GM12878 (cell line): ENCODE data around the gene OTUD5. TPM values are rescaled to one million over a fixed set of nuclear protein-coding genes. Genes with fewer than 3 reads are reported as not detected.

Experiments used
- ATAC-seq: fragments of 200-7000 bp; cut with Tn5 transposase; 3 replicates; pipeline ENCODE4 v1.9.1; 2020; ENCODE audit warnings: mild to moderate bottlenecking, moderate library complexity
- BruUV-seq: library from RNA; stranded (reverse); fragments of 400-500 nt; replicated peaks from 2 replicates; lab custom pipeline; 2021; lab: Mats Ljungman, UMichigan
- CTCF ChIA-PET: fragments of 300-600 bp; sonication (Branson Sonifier 250); formaldehyde crosslinking; extraction: SDS; loops from one replicate; lab custom pipeline; 2021; ENCODE audit warnings: inconsistent platforms; lab: Yijun Ruan, JAX
- POLR2A ChIA-PET: fragments of 350-600 bp; formaldehyde crosslinking; extraction: SDS; loops from one replicate; lab custom pipeline; 2021; ENCODE audit warnings: inconsistent platforms; lab: Charles Lee
- RAD21 ChIA-PET: fragments of 300-600 bp; sonication (Branson Sonifier 250); formaldehyde crosslinking; loops from one replicate; lab custom pipeline; 2023; ENCODE audit warnings: antibody characterized with exemption; ENCODE audit not compliant: unreplicated experiment; lab: Charles Lee
- SMC1A ChIA-PET: fragments of 300-600 bp; sonication (Branson Sonifier 250); formaldehyde crosslinking; loops from one replicate; lab custom pipeline; 2023; ENCODE audit not compliant: unreplicated experiment, uncharacterized antibody; lab: Charles Lee
- DNase-seq: peaks from one replicate; pipeline ENCODE4 v3.0.0-alpha.2; 2011; ENCODE audit warnings: low read depth, low spot score
- FAIRE-seq: peaks from 3 replicates; lab custom pipeline; 2011; peaks lifted over from hg19 to GRCh38; lab: Jason Lieb, UNC
- H2AFZ ChIP-seq: 2 replicates; pipeline ENCODE4 v1.6.0; 2011; ENCODE audit warnings: low read depth, low read length, control low read depth; ENCODE audit not compliant: control insufficient read depth
- H3K27ac ChIP-seq: 2 replicates; pipeline ENCODE4 v1.5.1; 2011; ENCODE audit warnings: control low read depth; ENCODE audit not compliant: control insufficient read depth, insufficient read depth
- H3K27me3 ChIP-seq, 2 experiments: replicated peaks in 1 of 2; 2 replicates each; pipeline versions ENCODE4 v1.6.0 to v1.6.1; 2011; ENCODE audit warnings: low read length in 1 of 2; ENCODE audit not compliant: control insufficient read depth in 2 of 2, insufficient read depth in 2 of 2
- H3K36me3 ChIP-seq, 2 experiments: 2 replicates each; pipeline ENCODE4 v1.5.1; 2011; ENCODE audit warnings: low read length in 1 of 2; ENCODE audit not compliant: control insufficient read depth in 2 of 2, insufficient read depth in 2 of 2
- H3K4me1 ChIP-seq: 2 replicates; pipeline ENCODE4 v1.6.1; 2011; ENCODE audit warnings: mild to moderate bottlenecking, low read length, moderate library complexity, mixed read lengths; ENCODE audit not compliant: control insufficient read depth, insufficient read depth
- H3K4me2 ChIP-seq: 2 replicates; pipeline ENCODE4 v1.6.0; 2011; ENCODE audit warnings: control low read depth; ENCODE audit not compliant: control insufficient read depth, insufficient read depth
- H3K4me3 ChIP-seq: fragments of 200-600 bp; sonication (generic); 2 replicates; pipeline ENCODE4 v1.5.1; 2016
- H3K79me2 ChIP-seq: 2 replicates; pipeline ENCODE4 v1.6.0; 2011; ENCODE audit warnings: low read length; ENCODE audit not compliant: control insufficient read depth, insufficient read depth
- H3K9ac ChIP-seq: 2 replicates; pipeline ENCODE4 v1.8.0; 2011; ENCODE audit warnings: low read length, control low read depth, mixed read lengths; ENCODE audit not compliant: control insufficient read depth, insufficient read depth
- H3K9me3 ChIP-seq: replicated peaks from 3 replicates; pipeline ENCODE4 v1.5.1; 2011; ENCODE audit warnings: mild to moderate bottlenecking, low read length; ENCODE audit not compliant: control insufficient read depth, insufficient read depth
- H4K20me1 ChIP-seq: 2 replicates; pipeline ENCODE4 v1.6.0; 2011; ENCODE audit not compliant: control insufficient read depth, insufficient read depth
- BCL11A ChIP-seq: IDR thresholded peaks from 2 replicates; pipeline ENCODE4 v1.6.1; 2011; ENCODE audit warnings: low read depth, low read length
- CEBPB ChIP-seq, 2 experiments: fragments of 150-350 bp in 1 of 2; IDR thresholded peaks; 2 replicates each; pipeline ENCODE4 v1.6.1; 2012 to 2014; ENCODE audit warnings: low read depth in 2 of 2, low read length in 2 of 2, borderline replicate concordance in 1 of 2, inconsistent platforms in 1 of 2
- CHD1 ChIP-seq: IDR thresholded peaks from 2 replicates; pipeline ENCODE4 v1.6.1; 2012; ENCODE audit warnings: low read depth, low read length, improper control_type of control experiment
- CTCF ChIP-seq, 3 experiments: IDR thresholded peaks in 2 of 3; conservative IDR thresholded peaks in 1 of 3; 2 replicates each; pipeline ENCODE4 v1.5.1; 2011; ENCODE audit warnings: low read depth in 3 of 3, low read length in 3 of 3, mild to moderate bottlenecking in 3 of 3, control low read depth in 2 of 3, moderate library complexity in 2 of 3, inconsistent platforms in 1 of 3, mixed read lengths in 1 of 3; ENCODE audit not compliant: control insufficient read depth in 2 of 3, insufficient read depth in 1 of 3; ENCODE audit errors: extremely low read depth in 1 of 3
- E2F4 ChIP-seq: IDR thresholded peaks from 2 replicates; pipeline ENCODE4 v1.6.1; 2012; ENCODE audit warnings: low read depth, low read length, improper control_type of control experiment
- EED ChIP-seq: sonication (generic); IDR thresholded peaks from 2 replicates; pipeline ENCODE4 v1.6.1; 2016; ENCODE audit warnings: antibody characterized with exemption, low read depth
- ETV6 ChIP-seq, 2 experiments: fragments of 450-650 bp in 1 of 2; IDR thresholded peaks in 1 of 2; conservative IDR thresholded peaks in 1 of 2; 2 replicates each; pipeline ENCODE4 v1.6.1; 2014; ENCODE audit warnings: antibody characterized with exemption in 1 of 2, borderline replicate concordance in 1 of 2, low read depth in 1 of 2, mild to moderate bottlenecking in 1 of 2, moderate library complexity in 1 of 2
- FOS ChIP-seq: IDR thresholded peaks from 3 replicates; pipeline ENCODE4 v1.6.1; 2011; ENCODE audit warnings: borderline replicate concordance; ENCODE audit not compliant: insufficient read length; ENCODE audit errors: extremely low read depth
- GABPA ChIP-seq: IDR thresholded peaks from 2 replicates; pipeline ENCODE4 v1.6.1; 2014; ENCODE audit warnings: antibody characterized with exemption, low read depth, mild to moderate bottlenecking, inconsistent platforms
- HDAC6 ChIP-seq: fragments of 200-600 bp; sonication (generic); IDR thresholded peaks from one replicate; pipeline ENCODE4 v1.8.0; 2017; ENCODE audit warnings: antibody characterized with exemption; ENCODE audit not compliant: unreplicated experiment
- IKZF1 ChIP-seq: fragments of 450-650 bp; conservative IDR thresholded peaks from 2 replicates; pipeline ENCODE4 v1.6.1; 2017; ENCODE audit warnings: antibody characterized with exemption, mild to moderate bottlenecking
- JUNB ChIP-seq: IDR thresholded peaks from 2 replicates; pipeline ENCODE4 v1.6.1; 2016; ENCODE audit warnings: antibody characterized with exemption, mild to moderate bottlenecking
- KAT2A ChIP-seq: conservative IDR thresholded peaks from 2 replicates; pipeline ENCODE4 v1.6.1; 2011; ENCODE audit warnings: low read depth, low read length; ENCODE audit not compliant: control insufficient read depth
- MEF2A ChIP-seq: IDR thresholded peaks from 2 replicates; pipeline ENCODE4 v1.6.1; 2011; ENCODE audit warnings: low read depth, mild to moderate bottlenecking, low read length, moderate library complexity; ENCODE audit not compliant: insufficient read depth
- PAX5 ChIP-seq: IDR thresholded peaks from 2 replicates; pipeline ENCODE4 v1.6.1; 2011; ENCODE audit warnings: low read depth, low read length, borderline replicate concordance
- PML ChIP-seq: IDR thresholded peaks from 2 replicates; pipeline ENCODE4 v1.6.1; 2012; ENCODE audit warnings: low read length, inconsistent platforms
- SMAD5 ChIP-seq: IDR thresholded peaks from 2 replicates; pipeline ENCODE4 v1.6.1; 2016; ENCODE audit warnings: antibody characterized with exemption, low read depth
- SREBF1 ChIP-seq: IDR thresholded peaks from 2 replicates; pipeline ENCODE4 v1.6.1; 2012; ENCODE audit warnings: mild to moderate bottlenecking, low read length
- TBL1XR1 ChIP-seq: IDR thresholded peaks from 2 replicates; pipeline ENCODE4 v1.6.1; 2012; ENCODE audit warnings: low read depth, low read length, improper control_type of control experiment
- ZNF384 ChIP-seq: IDR thresholded peaks from 2 replicates; pipeline ENCODE4 v1.6.1; 2012; ENCODE audit warnings: low read depth, mild to moderate bottlenecking, low read length, improper control_type of control experiment, borderline replicate concordance
- WGBS: methylation state at CpG from one replicate; pipeline ENCODE4 v1.1.6; 2016; ENCODE audit warnings: low lambda C conversion rate; ENCODE audit not compliant: insufficient replicate concordance, insufficient coverage; ENCODE audit errors: missing lambda C conversion rate; 5-methylcytosine and 5-hydroxymethylcytosine counted together
- in situ Hi-C: fragments of 300-500 bp; cut with MboI; formaldehyde crosslinking; loops from 9 replicates; pipeline ENCODE4 v1.14.3; 2018; ENCODE audit warnings: mixed read lengths
- intact Hi-C: fragments of 100-400 bp; cut with micrococcal nuclease; formaldehyde crosslinking; loops from one replicate; pipeline ENCODE4 v1.14.2; 2022; ENCODE audit not compliant: unreplicated experiment
- polyA plus RNA-seq, 11 experiments: library from polyadenylated mRNA; depleted of rRNA in 4 of 11; unstranded in 6 of 11; stranded (reverse) in 5 of 11; fragments of >200 nt; fragmentation: Nextera tagmentation in 4 of 11; fragmentation: Illumina TruSeq in 1 of 11; extraction: Ambion mirVana in 4 of 11; extraction: Trizol in 1 of 11; gene quantifications; 1 replicate in 1 of 11; 2 replicates in 10 of 11; pipeline versions ENCODE4 v1.2.1 to v1.2.3, GENCODE V29; 2011 to 2016; ENCODE audit warnings: inconsistent platforms in 2 of 11, missing spikeins in 2 of 11, low read depth in 1 of 11
- total RNA-seq, 4 experiments: library from RNA; depleted of rRNA in 3 of 4; stranded (reverse); fragments of >200 nt in 3 of 4; fragmentation: Illumina TruSeq in 1 of 4; extraction: Trizol in 1 of 4; gene quantifications; 2 replicates each; pipeline versions ENCODE4 v1.2.1 to v1.2.3, GENCODE V29; 2013 to 2021

The OTUD5 gene
- total and polyA plus RNA-seq, 10 of the 15 experiments (the other 5 are each of a cell fraction or from before 2014, with no cell fraction given): 2.0 to 50.3 (median 22.7) TPM

GRCh38 chrX:48911412-48912182 lies 45.8 kb downstream of the OTUD5 start, which contains the start of gene SLC35A2:
Gene SLC35A2 (minus strand): TSS chrX:48911646. CDS start chrX:48911636, 10 bp downstream.
- FAIRE-seq: peak; percentile 41
- peak; percentile 86 for ATAC-seq
- Histone ChIP-seq H3K36me3 (peaks cover 3 to 8% of the 10 kb centered on the region in 2 experiments; a peak in 3 of 4 replicates), H3K79me2 (peaks cover 31% of the 10 kb centered on the region), H3K27ac (peak within 1 kb of the TSS; percentile 68), H3K9ac (peak within 1 kb of the TSS; percentile 55), H3K4me2 (peak within 1 kb of the TSS; percentile 60), H4K20me1 (peaks cover 5% of the 10 kb centered on the region; the same call in 1 of the 2 replicates), H3K9me3 (no peaks in the 10 kb centered on the region; the same call in 2 of the 3 replicates), H2AFZ (peak within 1 kb of the TSS; percentile 48), H3K4me1 (no peaks in the 10 kb centered on the region), H3K4me3 (peak within 1 kb of the TSS; percentile 62), H3K27me3 (no peaks in the 10 kb centered on the region)
- no TSS peak for BruUV-seq
- in situ Hi-C loops: no loop called here
- WGBS: 33% methylated on average over 60 of the region's 60 CpGs
- intact Hi-C loops: loop anchor here (5.0 kb wide), 2 partner anchors 36 to 214 kb away; partner anchors contain the start of gene SUV39H1
- CTCF ChIA-PET: interaction anchor here (0.8 to 1.4 kb wide), 4 partner anchors 8 to 35 kb away, joined by 3 to 7 read pairs (median 4); no protein-coding TSS in a partner anchor
- RAD21 ChIA-PET: interaction anchor here (1.7 to 1.8 kb wide), 3 partner anchors 14 to 27 kb away, joined by 7 to 12 read pairs (median 10); partner anchors contain the start of genes PQBP1 and TIMM17B
- DNase-seq: no peak
- POLR2A ChIA-PET: interaction anchor here (0.6 to 2.7 kb wide), 6 partner anchors 14 to 1042 kb away, joined by 3 to 15 read pairs (median 6); partner anchors contain the start of genes HDAC6, PQBP1 and TIMM17B
- SMC1A ChIA-PET: interaction anchor here (0.8 to 3.1 kb wide), 2 partner anchors 26 to 41 kb away, joined by 4 to 9 read pairs; no protein-coding TSS in a partner anchor
- no peak for TF ChIP-seq CEBPB (IDR thresholded peaks at IDR 0.05; ENCODE audit: borderline replicate concordance in 1 of 2, low read depth in 2 of 2, low read length in 2 of 2)
- no peak for TF ChIP-seq EED
- TF ChIP-seq FOS: no peak
- 0 out of 4 replicates have a peak, but pooled peaks of 1 of the 2 experiments have one; percentile 25 for TF ChIP-seq ETV6 (conservative IDR thresholded peaks at IDR 0.05 in 1 of 2, IDR thresholded peaks at IDR 0.05 in 1 of 2; ENCODE audit: borderline replicate concordance in 1 of 2, low read depth in 1 of 2)
- no peak for TF ChIP-seq JUNB
- TF ChIP-seq SREBF1: no peak
- TF ChIP-seq BCL11A: no peak
- peak; percentile 58 for TF ChIP-seq IKZF1
- TF ChIP-seq PML: peak; percentile 75
- peak; percentile 39 for TF ChIP-seq HDAC6
- TF ChIP-seq TBL1XR1: peak; percentile 9; the same call in 1 of the 2 replicates
- TF ChIP-seq PAX5: peak; percentile 28; the same call in 1 of the 2 replicates
- no peak for TF ChIP-seq E2F4
- TF ChIP-seq CTCF (IDR thresholded peaks at IDR 0.05 in 2 of 3, conservative IDR thresholded peaks at IDR 0.05 in 1 of 3; ENCODE audit: control insufficient read depth in 2 of 3, extremely low read depth in 1 of 3, insufficient read depth in 1 of 3, low read depth in 3 of 3, low read length in 3 of 3): no peak
- peak; percentile 88 for TF ChIP-seq GABPA
- no peak for TF ChIP-seq ZNF384
- no peak; the same call in 1 of the 2 replicates for TF ChIP-seq CHD1
- no peak for TF ChIP-seq SMAD5
- no peak for TF ChIP-seq KAT2A
- no peak for TF ChIP-seq MEF2A
